ENCODE measurements around the gene GRK2.

The GRK2 gene

DNA sequence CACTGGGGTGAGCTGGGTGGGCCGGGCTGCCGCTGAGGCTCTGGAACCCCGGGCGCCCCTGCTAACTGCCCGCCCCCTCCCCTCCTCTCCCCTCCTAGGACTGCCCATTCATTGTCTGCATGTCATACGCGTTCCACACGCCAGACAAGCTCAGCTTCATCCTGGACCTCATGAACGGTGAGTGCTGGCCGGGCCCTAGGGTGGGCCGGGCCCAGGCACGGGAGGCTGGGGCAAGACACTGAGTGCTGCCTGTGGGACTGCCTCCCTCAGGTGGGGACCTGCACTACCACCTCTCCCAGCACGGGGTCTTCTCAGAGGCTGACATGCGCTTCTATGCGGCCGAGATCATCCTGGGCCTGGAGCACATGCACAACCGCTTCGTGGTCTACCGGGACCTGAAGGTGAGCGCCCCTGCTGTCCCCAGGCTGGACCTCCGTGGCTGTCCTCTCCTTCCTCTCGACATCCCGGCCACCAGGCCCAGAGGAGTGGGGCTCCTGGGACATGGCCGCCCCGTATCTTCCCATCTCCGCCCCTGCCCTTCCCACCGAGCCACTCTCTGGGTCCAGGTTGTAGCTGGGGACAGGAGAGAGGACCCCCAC is 15.4 kb downstream of the GRK2 start:
- Mint-ChIP-seq H3K4me1 (ENCODE audit: low read depth) (peaks cover 43% of the 10 kb centered on the region), H3K27me3 (no peaks in the 10 kb centered on the region), H3K27ac (peak overlapping the region; percentile 41), H3K36me3 (peaks cover 2% of the 10 kb centered on the region), H3K9me3 (ENCODE audit: low read depth) (no peaks in the 10 kb centered on the region), H3K4me3 (no peak overlapping the region)

DNA sequence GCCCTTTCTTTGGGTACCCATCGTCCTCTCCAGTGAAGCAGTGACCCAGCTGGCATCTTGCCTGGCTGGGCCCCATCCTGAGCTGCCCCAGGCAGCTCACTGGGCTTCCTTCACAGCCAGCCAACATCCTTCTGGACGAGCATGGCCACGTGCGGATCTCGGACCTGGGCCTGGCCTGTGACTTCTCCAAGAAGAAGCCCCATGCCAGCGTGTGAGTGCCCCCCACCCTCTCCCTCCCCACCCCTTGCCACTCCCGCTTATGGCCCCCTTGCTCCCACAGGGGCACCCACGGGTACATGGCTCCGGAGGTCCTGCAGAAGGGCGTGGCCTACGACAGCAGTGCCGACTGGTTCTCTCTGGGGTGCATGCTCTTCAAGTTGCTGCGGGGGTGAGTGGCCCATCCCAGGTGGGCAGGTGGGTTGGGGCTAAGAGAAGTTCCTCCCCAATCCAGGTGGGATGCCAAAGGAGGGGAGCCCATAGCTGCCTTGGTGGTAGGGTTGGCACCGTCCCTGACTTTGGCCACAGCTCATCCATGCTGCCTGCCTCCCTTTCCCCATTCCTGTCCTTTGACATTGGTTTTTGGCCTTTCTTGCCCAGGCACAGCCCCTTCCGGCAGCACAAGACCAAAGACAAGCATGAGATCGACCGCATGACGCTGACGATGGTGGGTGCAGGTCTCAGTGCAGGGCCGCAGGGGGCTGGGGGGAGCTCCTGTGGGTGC is 16.0 kb downstream of the GRK2 start:
- Mint-ChIP-seq H3K4me3 (no peak overlapping the region), H3K4me1 (ENCODE audit: low read depth) (peaks cover 43% of the 10 kb centered on the region), H3K9me3 (ENCODE audit: low read depth) (no peaks in the 10 kb centered on the region), H3K27ac (peak overlapping the region; percentile 66), H3K27me3 (no peaks in the 10 kb centered on the region), H3K36me3 (peaks cover 2% of the 10 kb centered on the region)

GRCh38 chr11:67282876-67283371 is 16.7 kb downstream of the GRK2 start:
- H3K27me3 Mint-ChIP-seq, result no peaks in the 10 kb centered on the region
- H3K9me3 Mint-ChIP-seq (ENCODE audit: low read depth), result no peaks in the 10 kb centered on the region
- H3K36me3 Mint-ChIP-seq, result peaks cover 5% of the 10 kb centered on the region
- peaks cover 43% of the 10 kb centered on the region for H3K4me1 Mint-ChIP-seq (ENCODE audit: low read depth)
- H3K4me3 Mint-ChIP-seq, result no peak overlapping the region
- H3K27ac Mint-ChIP-seq, result no peak overlapping the region

- H3K4me1 Mint-ChIP-seq (ENCODE audit: low read depth), result peaks cover 44% of the 10 kb centered on the region
- H3K4me3 Mint-ChIP-seq, result no peak overlapping the region
- no peaks in the 10 kb centered on the region for H3K27me3 Mint-ChIP-seq
- H3K9me3 Mint-ChIP-seq (ENCODE audit: low read depth), result no peaks in the 10 kb centered on the region
- no peak overlapping the region for H3K27ac Mint-ChIP-seq
- peaks cover 5% of the 10 kb centered on the region for H3K36me3 Mint-ChIP-seq
These were observed 17.2 kb downstream of the GRK2 start for GRCh38 chr11:67283481-67283963.

DNA sequence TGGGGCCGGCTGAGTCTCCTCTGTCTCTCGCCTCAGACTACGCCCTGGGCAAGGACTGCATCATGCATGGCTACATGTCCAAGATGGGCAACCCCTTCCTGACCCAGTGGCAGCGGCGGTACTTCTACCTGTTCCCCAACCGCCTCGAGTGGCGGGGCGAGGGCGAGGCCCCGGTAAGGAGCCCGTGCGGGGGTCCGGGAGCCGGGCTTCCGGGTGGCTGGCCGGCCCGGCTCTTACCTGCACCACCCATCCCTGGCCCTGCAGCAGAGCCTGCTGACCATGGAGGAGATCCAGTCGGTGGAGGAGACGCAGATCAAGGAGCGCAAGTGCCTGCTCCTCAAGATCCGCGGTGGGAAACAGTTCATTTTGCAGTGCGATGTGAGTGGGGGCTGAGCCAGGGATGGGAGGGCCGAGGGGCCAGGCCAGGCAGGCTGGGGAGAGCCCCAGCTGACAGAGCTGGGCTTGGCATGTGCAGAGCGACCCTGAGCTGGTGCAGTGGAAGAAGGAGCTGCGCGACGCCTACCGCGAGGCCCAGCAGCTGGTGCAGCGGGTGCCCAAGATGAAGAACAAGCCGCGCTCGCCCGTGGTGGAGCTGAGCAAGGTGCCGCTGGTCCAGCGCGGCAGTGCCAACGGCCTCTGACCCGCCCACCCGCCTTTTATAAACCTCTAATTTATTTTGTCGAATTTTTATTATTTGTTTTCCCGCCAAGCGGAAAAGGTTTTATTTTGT is 18.7 kb downstream of the GRK2 start:
- Mint-ChIP-seq H3K4me3 (peak overlapping the region; percentile 17), H3K9me3 (ENCODE audit: low read depth) (no peaks in the 10 kb centered on the region), H3K4me1 (ENCODE audit: low read depth) (peaks cover 34% of the 10 kb centered on the region)

DNA sequence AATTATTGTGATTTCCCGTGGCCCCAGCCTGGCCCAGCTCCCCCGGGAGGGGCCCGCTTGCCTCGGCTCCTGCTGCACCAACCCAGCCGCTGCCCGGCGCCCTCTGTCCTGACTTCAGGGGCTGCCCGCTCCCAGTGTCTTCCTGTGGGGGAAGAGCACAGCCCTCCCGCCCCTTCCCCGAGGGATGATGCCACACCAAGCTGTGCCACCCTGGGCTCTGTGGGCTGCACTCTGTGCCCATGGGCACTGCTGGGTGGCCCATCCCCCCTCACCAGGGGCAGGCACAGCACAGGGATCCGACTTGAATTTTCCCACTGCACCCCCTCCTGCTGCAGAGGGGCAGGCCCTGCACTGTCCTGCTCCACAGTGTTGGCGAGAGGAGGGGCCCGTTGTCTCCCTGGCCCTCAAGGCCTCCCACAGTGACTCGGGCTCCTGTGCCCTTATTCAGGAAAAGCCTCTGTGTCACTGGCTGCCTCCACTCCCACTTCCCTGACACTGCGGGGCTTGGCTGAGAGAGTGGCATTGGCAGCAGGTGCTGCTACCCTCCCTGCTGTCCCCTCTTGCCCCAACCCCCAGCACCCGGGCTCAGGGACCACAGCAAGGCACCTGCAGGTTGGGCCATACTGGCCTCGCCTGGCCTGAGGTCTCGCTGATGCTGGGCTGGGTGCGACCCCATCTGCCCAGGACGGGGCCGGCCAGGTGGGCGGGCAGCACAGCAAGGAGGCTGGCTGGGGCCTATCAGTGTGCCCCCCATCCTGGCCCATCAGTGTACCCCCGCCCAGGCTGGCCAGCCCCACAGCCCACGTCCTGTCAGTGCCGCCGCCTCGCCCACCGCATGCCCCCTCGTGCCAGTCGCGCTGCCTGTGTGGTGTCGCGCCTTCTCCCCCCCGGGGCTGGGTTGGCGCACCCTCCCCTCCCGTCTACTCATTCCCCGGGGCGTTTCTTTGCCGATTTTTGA is 19.5 kb downstream of the GRK2 start:
- H3K27ac Mint-ChIP-seq, result peak overlapping the region; percentile 99
- no peaks in the 10 kb centered on the region for H3K9me3 Mint-ChIP-seq (ENCODE audit: low read depth)
- peaks cover 37% of the 10 kb centered on the region for H3K4me1 Mint-ChIP-seq (ENCODE audit: low read depth)
- H3K4me3 Mint-ChIP-seq, result no peak overlapping the region
- peaks cover 4% of the 10 kb centered on the region for H3K36me3 Mint-ChIP-seq
- H3K27me3 Mint-ChIP-seq, result no peaks in the 10 kb centered on the region

More for the DNA sequence above, 18.7 kb downstream of the GRK2 start:
- H3K27me3 Mint-ChIP-seq, result no peaks in the 10 kb centered on the region
- H3K36me3 Mint-ChIP-seq, result peaks cover 5% of the 10 kb centered on the region
- no peak overlapping the region for H3K27ac Mint-ChIP-seq

- no peaks in the 10 kb centered on the region for H3K27me3 Mint-ChIP-seq
- H3K36me3 Mint-ChIP-seq, result peaks cover 4% of the 10 kb centered on the region
- H3K4me1 Mint-ChIP-seq (ENCODE audit: low read depth), result peaks cover 40% of the 10 kb centered on the region
- H3K4me3 Mint-ChIP-seq, result peak overlapping the region; percentile 91
- H3K9me3 Mint-ChIP-seq (ENCODE audit: low read depth), result no peaks in the 10 kb centered on the region
- peak overlapping the region; percentile 99 for H3K27ac Mint-ChIP-seq
These were observed 20.5 kb downstream of the GRK2 start for GRCh38 chr11:67286621-67287333.

- peak overlapping the region; percentile 99 for H3K27ac Mint-ChIP-seq
- no peaks in the 10 kb centered on the region for H3K9me3 Mint-ChIP-seq (ENCODE audit: low read depth)
- peaks cover 4% of the 10 kb centered on the region for H3K36me3 Mint-ChIP-seq
- no peaks in the 10 kb centered on the region for H3K27me3 Mint-ChIP-seq
- peak overlapping the region; percentile 91 for H3K4me3 Mint-ChIP-seq
- H3K4me1 Mint-ChIP-seq (ENCODE audit: low read depth), result peaks cover 40% of the 10 kb centered on the region
These were observed 21.3 kb downstream of the GRK2 start for GRCh38 chr11:67287355-67288197.

GRCh38 chr11:67288198-67288451 is 21.9 kb downstream of the GRK2 start:
- peaks cover 45% of the 10 kb centered on the region for H3K4me1 Mint-ChIP-seq (ENCODE audit: low read depth)
- H3K4me3 Mint-ChIP-seq, result peak overlapping the region; percentile 91
- no peaks in the 10 kb centered on the region for H3K27me3 Mint-ChIP-seq
- peak overlapping the region; percentile 99 for H3K27ac Mint-ChIP-seq
- no peaks in the 10 kb centered on the region for H3K9me3 Mint-ChIP-seq (ENCODE audit: low read depth)
- peaks cover 6% of the 10 kb centered on the region for H3K36me3 Mint-ChIP-seq

GRCh38 chr11:67288452-67289225 is 22.4 kb downstream of the GRK2 start:
- Mint-ChIP-seq H3K27ac (peak overlapping the region; percentile 99), H3K27me3 (no peaks in the 10 kb centered on the region), H3K36me3 (peaks cover 6% of the 10 kb centered on the region), H3K9me3 (ENCODE audit: low read depth) (no peaks in the 10 kb centered on the region), H3K4me3 (peak overlapping the region; percentile 91), H3K4me1 (ENCODE audit: low read depth) (peaks cover 48% of the 10 kb centered on the region)

DNA sequence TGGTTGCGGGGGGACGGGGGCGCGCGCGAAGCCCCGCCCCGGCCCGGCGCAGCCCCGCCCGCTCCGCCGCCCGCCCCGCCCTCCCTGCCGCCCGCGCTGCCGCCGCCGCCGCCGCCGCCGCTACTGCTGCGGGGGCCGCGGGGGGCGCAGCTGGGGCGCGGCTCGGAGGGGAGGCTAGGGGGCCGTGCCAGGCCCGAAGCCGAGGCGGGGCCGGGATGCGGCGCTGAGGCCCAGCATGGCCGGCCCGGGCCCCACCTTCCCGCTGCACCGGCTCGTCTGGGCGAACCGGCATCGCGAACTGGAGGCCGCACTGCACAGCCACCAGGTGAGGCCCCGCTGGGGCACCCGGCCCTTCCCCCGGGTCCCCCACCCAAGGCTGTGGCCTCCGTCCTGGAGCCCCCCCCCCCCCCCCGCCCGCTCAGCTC is 23.0 kb downstream of the GRK2 start, which contains the start of gene ANKRD13D:
ANKRD13D (plus strand) TSS at position 78 of the 425 bp plus-strand sequence; CDS start at position 236, 158 bp downstream.
- Mint-ChIP-seq H3K27ac (peak within 1 kb of the TSS; percentile 99), H3K27me3 (no peaks in the 10 kb centered on the region), H3K36me3 (peaks cover 10% of the 10 kb centered on the region), H3K4me3 (peak within 1 kb of the TSS; percentile 91), H3K4me1 (ENCODE audit: low read depth) (peaks cover 53% of the 10 kb centered on the region), H3K9me3 (ENCODE audit: low read depth) (no peaks in the 10 kb centered on the region)

GRCh38 chr11:67289651-67290479 is 23.6 kb downstream of the GRK2 start:
- peak overlapping the region; percentile 83 for H3K27ac Mint-ChIP-seq
- peaks cover 54% of the 10 kb centered on the region for H3K4me1 Mint-ChIP-seq (ENCODE audit: low read depth)
- no peaks in the 10 kb centered on the region for H3K27me3 Mint-ChIP-seq
- peak overlapping the region; percentile 89 for H3K4me3 Mint-ChIP-seq
- no peaks in the 10 kb centered on the region for H3K9me3 Mint-ChIP-seq (ENCODE audit: low read depth)
- H3K36me3 Mint-ChIP-seq, result peaks cover 10% of the 10 kb centered on the region

Data from activated naive CD8-positive, alpha-beta T cell (primary cell).